ENCODE results near the gene TP53I13.

DNA sequence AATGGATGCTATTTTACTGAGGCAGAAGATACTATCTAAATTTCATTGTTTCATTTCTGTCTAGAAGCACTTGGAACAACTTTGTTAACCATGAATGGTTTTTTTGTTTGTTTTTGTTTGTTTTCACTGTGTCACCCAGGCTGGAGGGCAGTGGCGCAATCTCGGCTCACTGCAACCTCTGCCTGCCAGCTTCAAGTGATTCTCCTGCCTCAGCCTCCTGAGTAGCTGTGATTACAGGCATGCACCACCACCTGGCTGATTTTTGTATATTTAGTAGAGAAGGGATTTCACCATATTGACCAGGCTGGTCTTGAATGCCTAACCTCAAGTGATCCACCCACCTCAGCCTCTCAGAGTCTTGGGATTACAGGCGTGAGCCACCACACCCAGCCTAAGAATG, 42.2 kb upstream of the TP53I13 start:
- TF ChIP-seq, protein P1, sequence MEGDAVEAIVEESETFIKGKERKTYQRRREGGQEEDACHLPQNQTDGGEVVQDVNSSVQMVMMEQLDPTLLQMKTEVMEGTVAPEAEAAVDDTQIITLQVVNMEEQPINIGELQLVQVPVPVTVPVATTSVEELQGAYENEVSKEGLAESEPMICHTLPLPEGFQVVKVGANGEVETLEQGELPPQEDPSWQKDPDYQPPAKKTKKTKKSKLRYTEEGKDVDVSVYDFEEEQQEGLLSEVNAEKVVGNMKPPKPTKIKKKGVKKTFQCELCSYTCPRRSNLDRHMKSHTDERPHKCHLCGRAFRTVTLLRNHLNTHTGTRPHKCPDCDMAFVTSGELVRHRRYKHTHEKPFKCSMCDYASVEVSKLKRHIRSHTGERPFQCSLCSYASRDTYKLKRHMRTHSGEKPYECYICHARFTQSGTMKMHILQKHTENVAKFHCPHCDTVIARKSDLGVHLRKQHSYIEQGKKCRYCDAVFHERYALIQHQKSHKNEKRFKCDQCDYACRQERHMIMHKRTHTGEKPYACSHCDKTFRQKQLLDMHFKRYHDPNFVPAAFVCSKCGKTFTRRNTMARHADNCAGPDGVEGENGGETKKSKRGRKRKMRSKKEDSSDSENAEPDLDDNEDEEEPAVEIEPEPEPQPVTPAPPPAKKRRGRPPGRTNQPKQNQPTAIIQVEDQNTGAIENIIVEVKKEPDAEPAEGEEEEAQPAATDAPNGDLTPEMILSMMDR (IDR thresholded peaks at IDR 0.05), result no peak
- TF ChIP-seq POLR2A (IDR thresholded peaks at IDR 0.05), result no peak
